NCI-H2081 (cell line): ENCODE results near the gene KRIT1.
"Not testable (repeated sequence)": the region's sequence is repeated elsewhere in the genome, so short reads cannot be mapped to it uniquely, and the experiment has no call there.

ENCODE experiments used
- DNase-seq, 2 experiments: peaks; one replicate each; lab custom pipeline; 2025; lab: John Stamatoyannopoulos, UW

Gene KRIT1

DNA sequence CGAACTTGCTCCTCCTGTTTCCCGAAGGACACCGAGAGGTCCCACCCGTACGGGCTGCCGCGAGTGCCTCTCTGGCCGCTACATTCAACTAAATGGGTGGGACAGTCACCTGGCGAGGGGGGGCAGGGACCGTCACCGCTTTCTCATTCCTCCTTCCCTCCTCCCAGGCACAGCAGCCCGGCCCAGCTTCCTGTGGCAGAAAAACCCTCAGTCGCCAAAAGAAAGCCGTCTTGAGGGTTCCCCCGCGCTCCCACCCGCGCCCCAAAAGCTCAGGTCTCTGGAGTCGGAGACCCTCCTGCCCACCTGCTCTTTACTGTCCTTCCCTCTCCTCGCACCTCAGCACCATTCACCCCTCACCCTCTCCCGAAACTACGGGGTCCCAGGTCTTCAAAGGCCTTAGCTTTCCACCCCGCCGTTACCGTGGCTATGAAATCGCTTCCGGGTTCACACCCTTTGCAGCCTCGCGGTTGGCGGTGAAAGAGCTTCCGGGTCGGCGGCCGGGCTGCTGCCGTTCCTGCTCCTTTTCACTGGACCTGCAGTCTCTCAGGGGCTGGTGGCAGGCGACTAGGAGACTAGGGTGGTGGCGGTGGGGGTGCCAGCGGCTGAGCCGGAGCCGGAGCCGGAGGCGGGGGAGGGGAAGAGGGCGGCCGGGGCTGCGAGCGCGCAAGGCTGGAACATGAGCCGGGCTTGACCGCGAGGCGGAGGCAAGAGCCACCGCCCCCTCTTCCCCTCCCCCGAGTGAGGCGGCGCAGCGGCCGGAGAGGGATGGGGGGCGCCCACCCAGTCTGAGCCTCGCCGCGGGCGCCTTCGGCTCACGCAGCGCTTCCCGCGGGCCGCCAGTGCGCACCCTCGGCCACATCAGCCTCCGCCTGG, at the start of gene KRIT1, which contains the start of gene ANKIB1:
TSS of gene KRIT1 (minus strand) at position 428 of the 873 bp plus-strand sequence. CDS start 3,779 bp downstream, outside the sequence.
TSS of gene ANKIB1 (plus strand) at position 488 of the 873 bp plus-strand sequence. CDS start 49,005 bp downstream, outside the sequence.
- DNase-seq, result peak; percentile 84 to 91

DNA sequence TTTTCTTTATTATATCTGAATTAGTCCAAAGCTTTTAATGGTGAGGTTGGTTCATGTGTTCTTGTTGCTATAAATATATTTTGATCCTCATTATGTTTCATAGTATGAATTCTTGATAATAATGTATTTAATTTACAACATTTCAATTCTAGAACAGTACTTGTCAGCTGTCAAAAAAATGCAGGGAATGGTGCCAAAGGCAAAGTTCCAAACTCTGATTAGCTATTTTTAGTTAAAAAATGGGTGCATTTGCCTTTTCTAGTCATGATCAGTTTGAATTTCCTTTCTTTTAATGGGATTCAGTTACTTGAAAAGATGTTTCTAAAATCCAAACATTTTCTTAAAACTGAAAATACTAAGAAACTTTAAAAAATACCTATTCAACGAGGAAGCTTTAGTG, 49.7 kb upstream of the KRIT1 start:
- no peak for DNase-seq

DNA sequence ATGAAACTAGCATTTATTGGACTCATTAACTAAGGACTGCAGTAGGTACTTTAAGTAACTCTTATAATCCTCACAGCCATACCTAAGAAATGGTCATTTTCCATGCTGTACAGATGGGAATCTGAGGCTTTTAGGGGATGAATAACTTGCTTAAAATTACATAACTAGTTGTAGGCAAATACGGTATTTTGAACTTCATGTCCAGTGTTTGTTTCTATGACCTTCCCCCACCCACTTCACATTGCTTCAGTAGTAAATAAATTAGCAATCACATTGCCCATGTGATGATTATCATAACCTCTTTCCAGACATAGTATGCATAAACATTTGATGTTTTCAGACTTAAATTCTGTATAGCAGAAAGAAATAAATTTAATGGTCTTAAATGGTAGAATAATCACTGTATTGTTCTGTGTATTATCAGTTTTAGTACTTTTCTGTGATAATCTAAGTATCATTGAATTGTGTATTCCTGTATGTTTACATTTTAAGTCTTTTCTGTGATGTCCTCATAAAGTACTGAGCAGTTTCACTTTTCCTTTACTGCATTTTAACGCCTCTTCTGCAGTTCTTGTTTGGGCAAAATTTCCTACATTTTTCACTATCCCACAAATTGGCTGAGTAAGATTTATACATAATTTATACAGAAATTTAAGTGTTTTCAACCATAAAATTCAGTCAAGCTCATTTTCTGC, 48.3 kb upstream of the KRIT1 start:
- DNase-seq, result no peak

DNA sequence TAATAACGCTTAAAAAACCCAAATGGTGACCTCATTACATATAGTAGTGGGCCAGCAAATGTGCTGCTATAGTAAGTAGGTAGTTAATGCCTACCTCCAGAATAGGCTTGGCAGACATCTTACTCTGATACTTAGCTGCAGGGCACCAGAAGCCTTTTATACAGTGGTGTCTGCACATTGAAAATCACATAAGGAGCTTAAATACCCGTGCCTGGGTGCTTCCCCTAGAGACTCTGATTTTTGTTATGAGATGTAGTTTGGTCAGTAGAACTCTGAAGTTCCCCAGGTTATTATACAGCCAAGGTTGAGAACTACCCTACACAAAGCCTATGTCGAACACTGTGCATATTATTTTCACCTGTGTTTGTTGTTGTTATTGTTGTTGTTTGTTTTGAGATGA, 47.3 kb upstream of the KRIT1 start:
- no peak for DNase-seq

DNA sequence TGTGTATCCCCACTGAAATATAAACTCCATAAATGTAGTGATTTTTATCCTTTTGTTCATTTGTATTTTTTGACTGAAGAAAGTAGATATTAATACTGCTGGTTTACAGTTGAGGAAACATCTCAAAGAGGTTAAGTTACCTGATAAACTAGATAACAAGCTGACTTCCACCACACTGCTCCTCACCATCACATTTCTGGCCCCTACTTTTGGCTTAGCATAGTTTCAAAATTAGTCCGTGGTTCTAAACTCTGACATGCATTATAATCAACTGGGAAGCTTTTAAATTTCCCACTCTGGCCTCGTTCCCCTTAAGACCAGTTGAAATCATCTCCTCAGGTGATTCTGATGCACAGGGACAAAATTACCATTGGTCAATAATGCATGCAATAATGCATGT, 43.6 kb upstream of the KRIT1 start:
- no peak for DNase-seq

DNA sequence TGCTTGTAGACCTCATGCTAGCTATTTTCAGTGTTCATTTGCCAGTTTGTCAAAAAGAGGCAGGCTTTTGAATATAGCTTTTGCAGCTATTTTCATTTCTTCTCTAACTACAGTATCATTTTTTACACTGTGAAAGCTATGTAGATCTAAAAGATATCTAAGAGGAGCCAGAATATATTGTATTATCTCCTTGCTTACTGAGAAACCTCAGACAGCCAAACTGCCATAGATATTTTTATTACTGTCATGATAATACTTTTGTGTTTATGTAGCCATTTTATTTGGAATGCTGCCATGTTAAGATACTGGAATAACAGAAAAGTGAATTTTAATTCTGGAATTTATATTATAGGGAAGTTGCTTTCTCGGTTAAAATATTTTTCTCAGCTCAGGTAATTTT, 37.2 kb upstream of the KRIT1 start:
- DNase-seq, result no peak

DNA sequence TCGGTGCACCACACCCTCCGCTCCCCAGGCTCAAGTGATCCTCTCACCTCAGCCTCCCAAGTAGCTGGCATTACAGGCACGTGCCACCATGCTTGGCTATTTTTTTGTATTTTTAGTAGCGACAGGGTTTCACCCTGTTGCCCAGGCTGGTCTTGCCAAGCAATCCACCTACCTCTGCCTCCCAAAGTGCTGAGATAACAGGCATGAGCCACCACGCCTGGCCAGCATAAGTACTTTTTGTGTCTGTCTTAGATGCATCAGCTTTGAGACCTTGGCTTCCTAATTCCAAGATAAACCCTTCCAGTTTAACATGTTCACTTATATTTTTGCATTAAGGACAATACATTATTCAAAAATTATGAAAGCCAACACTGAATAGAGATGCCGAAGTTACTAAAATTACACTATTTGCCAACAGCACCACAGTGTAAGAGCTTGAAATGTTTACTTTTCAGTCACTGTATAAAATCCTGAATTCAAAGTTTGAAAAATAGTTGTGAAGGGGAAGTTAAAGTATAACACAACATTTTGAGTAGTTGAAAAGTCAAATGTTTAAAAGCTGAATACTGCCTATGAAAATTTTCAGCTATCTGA, 36.6 kb upstream of the KRIT1 start:
- no peak for DNase-seq

DNA sequence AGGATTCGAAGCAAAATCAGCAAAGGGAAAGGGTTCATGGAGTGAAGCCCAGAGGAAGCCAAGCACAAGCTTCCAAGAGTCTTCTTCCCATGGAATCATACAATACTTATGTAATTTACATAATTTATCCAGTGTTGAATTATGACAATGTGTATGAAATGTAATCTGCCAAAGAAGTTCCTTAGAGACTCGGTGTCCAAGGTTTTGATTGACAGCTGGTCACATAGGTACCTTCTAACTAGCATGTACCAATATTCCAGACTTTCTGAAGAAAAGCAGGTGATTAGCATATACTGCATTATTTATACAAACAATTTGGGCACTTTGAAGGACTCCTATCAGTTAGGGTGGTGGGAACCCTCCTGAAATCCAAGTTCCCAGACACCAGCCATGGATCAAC, 35.3 kb upstream of the KRIT1 start:
- DNase-seq, result no peak

DNA sequence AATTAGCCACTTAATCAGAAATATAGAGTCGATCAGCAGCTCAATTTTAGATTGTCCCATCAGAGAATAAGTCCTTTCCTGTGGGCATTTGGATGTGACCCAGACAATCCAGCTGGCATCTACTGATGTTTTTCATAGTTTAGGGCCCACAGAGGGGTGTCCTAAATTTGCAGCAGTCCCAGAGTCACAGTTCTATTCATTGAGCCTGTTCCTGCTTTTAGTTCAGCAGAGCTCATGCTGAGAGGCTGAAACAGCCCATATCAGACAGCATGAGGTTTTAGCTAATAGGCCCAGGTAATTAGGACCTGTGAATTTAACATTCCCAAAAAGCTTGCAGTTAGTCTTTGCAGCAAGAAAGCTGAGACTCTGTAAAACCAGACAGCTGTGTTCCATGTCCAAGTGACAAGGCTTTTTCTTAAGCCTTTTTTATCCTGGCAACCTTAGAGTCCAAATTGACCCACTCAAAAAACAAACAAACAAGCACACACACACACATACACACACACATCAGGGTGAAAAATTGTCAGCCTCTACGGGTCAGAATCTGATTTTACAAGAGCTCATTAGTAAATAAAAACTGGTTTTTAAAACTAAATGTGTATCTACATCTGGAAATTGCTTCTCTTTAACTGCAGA, 33.8 kb upstream of the KRIT1 start:
- DNase-seq, result peak in 1 of 2 experiments; percentile 39

DNA sequence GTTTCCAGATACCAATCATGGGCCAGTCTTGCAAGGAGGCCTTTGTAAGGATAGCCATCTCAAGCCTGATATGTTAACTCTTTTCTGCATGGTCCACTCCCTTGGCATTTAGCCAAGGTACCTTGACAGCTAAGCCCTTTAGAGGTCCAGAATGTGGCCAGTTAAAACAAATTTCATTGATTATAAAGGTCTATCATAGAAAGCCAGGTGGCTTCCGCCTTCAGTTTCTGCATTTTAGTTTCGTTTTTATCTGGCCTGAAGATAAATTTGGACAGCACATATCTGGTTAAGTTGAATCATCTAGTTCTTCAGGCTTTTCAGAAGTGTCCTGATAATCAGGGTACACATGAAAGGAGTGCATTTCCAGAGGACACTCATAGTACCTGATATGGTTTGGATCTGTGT, 30.7 kb upstream of the KRIT1 start:
- DNase-seq, result no peak

DNA sequence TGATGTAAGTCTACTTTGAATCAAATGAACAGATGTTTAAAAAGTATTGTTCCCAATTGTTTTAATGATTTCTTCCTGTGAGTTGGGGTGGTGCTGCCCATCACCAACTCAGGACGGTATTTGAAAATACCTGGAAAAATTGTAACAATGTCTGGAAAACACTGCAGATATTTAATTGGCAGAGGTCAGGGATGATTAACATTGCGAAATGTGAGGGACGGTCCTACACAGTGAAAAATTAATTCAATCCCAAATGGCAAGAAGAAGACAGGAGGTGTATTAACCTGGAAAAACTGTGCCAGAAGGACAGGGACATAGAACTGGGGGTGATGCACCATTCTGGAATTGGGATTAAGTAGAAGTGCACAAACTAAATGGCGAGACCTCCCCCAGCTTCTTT, 29.6 kb upstream of the KRIT1 start:
- no peak for DNase-seq

DNA sequence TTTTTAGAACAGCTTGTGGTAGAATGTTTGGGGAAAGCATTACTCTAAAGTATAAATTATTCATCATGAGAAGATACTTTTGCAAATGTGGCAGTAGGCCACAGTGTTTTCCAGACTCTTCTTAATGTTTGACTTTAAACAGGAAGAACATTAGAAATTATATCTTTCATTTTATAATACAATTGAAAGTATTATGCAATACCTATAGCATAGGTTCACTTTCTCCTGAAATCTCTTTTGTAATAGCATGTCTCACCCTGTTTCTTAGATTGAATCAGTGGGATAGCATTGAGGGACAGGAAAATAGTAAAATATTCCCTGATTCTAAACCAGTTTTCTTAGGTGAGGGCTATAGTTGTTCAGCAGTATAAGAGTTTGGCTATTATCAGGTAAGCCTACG, 23.2 kb upstream of the KRIT1 start:
- DNase-seq, result no peak

DNA sequence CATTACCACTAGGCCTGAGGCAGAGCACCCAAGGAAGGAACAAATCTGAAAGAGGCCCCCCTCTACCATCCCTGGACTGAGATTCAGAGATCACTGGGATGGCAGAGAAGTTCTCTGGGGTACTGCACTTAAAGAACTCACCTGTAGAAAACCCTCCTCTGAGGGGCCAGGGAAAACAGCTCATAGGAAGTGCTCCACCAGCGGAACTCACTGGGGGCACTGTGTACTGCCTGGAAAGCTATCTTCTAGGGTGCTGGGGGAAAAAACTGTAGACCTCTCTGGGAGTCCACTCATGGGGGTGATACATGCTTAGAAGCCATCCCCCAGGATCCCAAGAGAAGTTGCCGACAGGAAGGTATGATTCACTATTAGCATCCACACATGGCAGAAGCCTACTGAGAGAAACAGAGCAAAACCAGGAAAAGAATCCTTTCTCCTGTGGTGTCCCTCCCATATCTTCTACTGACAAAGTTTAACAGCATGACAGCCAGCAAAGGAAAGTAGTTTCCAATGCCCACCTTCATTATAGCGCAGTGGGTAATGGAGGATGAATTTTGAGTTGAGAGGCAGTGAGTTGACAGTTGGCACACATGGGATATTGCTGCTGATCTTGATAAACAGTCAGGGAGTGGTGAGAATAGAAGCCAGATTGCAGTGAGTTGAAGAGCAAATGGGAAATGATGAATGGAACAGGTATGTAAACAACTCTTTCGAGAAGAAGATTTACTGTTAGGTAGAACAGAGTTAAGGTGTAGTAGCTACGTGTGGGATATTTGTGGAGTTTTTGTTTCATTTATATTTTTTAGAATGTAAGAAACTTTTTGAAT, 20.9 kb upstream of the KRIT1 start:
- no peak for DNase-seq

DNA sequence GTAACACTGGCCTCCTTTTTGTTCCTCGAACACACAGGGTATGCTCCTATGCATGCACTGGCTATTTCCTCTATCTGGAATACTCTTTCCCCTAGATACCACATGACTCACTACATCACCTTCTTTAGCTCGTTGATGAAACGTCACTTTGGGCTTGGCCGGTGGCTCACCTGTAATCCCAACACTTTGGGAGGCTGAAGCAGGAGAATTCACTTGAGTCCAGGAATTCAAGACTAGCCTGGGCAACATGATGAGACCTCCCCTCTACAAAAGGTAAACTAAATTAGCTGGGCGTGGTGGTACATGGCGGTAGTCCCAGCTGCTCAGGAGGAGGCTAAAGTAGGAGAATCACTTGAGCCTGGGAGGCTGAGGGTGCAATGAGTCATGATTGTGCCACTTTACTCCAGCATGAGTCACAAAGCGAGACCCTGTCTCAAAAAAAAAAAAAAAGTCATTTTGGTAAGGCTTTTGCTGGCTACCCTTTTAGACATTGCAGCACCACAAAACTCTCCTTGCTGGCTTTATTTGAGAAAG, 14.6 kb upstream of the KRIT1 start:
- DNase-seq, result no peak

DNA sequence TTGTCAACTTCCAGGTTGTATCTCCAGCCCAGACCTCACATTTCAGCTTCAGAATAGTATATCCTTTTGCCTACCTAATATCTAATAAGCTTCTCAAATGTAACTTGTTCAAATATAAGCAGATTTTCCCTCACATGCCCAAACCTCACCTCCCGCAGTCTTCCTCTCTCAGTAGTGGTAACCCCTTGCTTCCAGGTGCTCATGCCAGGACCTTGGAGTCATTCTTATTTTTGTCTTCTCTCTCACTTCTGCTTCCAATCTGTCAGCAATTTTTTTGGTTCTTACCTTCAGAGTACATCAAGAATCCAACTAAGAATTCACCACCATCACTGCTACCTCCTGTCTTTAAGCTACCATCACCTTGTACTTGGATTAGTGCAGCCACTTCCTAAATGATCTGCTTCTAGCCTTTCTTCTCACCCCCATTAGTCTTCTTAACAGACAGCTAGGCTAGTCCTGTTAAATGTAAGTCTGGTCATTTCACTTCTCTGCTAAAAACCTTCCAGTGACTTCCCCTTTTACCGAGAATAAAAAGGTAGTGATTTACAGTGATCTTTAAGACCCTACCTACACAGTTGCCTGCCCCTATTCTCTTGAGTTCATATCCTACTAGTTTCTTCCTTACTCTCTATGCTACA, 14.0 kb upstream of the KRIT1 start:
- no peak for DNase-seq

DNA sequence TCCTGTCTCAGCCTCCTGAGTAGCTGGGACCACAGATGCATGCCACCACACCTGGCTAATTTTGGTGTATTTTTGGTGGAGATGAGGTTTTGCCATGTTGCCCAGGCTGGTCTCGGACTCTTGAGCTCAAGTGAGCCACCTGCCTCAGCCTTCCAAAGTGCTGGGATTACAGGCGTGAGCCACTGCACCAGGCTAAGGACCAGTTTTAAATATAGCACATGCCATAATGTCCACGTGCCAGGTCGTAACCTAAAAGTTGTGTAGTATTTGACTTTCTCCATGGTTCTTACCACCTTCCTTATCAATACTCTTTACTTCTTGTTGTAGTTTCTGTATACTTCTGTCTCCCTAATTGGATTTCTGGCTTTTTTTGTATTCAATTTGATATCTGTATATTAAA, 13.3 kb upstream of the KRIT1 start:
- DNase-seq, result no peak

DNA sequence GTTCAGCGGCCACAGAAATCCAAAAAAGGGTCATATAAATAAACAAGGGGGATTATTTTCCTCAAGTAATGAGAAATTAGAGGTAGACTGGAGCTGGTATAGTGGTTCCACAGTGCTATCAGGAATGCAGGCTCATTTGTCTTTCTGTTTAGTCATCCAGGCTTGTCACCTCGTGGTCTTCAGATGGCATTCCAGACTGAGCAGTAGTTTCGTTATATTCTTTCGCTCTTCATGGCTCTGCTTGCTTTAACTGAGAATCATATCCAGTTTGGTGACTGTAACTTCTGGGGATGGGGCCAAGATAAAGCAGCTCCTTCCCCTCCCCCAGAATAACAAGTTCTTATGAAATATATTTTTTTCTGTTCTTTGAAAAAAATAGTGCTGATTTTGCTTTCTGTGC, 9.6 kb upstream of the KRIT1 start:
- no peak for DNase-seq

DNA sequence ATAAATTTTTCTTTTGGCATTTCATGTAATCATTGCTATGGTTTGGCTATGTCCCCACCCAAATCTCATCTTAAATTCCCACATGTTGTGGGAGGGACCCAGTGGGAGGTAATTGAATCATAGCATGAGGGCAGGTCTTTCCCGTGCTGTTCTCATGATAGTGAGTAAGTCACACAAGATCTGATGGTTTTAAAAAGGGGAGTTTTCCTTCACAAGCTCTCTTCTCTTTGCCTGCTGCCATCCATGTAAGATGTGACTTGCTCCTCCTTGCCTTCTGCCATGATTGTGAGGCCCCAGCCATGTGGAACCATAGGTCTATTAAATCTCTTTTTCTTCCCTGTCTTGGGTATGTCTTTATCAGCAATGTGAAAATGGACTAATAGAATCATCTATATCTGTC, 9.1 kb upstream of the KRIT1 start:
- DNase-seq, result not testable (repeated sequence)

DNA sequence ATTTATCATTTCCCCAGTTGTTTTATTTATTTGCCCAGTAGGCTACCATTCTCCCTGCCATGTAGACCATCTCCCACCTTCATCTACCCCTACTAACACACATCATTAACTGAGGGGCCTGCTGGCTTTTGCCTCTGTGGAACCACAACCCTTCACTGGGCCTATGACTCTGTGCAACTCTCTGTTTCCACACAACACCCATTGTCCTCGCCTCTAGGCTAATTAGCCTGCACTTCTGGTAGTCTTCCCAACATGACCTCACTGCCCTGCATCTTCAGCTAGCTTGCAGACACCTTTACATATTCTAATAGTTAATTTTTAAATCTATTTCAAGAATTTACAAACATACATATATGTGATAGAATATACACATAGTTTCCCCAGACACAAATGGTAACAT, 7.5 kb upstream of the KRIT1 start:
- no peak for DNase-seq

DNA sequence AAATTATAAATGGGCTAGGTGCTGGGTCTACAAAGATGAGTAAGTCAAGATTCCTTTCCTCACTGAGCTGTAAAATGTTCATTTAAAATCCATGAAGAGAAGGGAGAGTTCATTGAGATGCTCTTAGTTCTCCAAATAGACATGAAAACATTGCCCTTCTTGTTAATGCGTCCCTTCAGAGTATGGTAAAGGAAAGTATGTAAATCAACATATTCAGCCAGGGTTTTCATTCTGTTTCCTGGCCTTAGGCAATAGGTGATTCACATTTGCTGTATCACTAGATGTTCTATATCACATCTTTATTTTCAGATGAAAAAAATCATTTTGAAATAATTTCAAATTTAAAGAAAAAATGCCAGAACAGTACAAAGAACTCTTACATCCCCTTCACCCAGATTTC, 5.5 kb upstream of the KRIT1 start:
- no peak for DNase-seq

DNA sequence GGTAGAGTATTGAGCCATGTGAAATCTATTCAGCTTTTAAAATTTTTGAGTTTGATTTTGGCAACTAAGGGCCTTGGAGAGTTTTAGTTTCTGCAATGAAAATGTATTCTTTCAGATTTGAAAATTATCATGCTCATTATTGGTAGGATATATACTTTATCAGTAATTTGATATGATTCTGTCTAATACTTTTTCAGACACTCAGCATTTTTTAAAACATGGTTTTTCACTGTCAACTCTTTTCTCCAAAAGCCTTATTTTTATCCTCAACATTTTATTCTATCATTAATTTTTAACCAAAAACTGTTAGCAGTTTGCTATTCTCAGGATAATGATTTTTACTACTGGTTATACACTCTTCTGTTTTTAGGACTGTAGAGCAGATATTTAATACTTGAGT, 4.9 kb upstream of the KRIT1 start:
- DNase-seq, result no peak
